ENCODE results near the gene INSM1. TPM values are rescaled to one million over a fixed set of nuclear protein-coding genes. Genes with fewer than 3 reads are reported as not detected.

Gene INSM1
- total RNA-seq, 1 donor from 2014 or later = not detected

GRCh38 chr20:20393207-20394120 lies 25.6 kb downstream of the INSM1 start:
- no peak for DNase-seq
- TF ChIP-seq, protein P1, sequence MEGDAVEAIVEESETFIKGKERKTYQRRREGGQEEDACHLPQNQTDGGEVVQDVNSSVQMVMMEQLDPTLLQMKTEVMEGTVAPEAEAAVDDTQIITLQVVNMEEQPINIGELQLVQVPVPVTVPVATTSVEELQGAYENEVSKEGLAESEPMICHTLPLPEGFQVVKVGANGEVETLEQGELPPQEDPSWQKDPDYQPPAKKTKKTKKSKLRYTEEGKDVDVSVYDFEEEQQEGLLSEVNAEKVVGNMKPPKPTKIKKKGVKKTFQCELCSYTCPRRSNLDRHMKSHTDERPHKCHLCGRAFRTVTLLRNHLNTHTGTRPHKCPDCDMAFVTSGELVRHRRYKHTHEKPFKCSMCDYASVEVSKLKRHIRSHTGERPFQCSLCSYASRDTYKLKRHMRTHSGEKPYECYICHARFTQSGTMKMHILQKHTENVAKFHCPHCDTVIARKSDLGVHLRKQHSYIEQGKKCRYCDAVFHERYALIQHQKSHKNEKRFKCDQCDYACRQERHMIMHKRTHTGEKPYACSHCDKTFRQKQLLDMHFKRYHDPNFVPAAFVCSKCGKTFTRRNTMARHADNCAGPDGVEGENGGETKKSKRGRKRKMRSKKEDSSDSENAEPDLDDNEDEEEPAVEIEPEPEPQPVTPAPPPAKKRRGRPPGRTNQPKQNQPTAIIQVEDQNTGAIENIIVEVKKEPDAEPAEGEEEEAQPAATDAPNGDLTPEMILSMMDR (IDR thresholded peaks at IDR 0.05; ENCODE audit: borderline replicate concordance) = no peak
- Histone ChIP-seq H3K36me3 (peaks cover 56% of the 10 kb centered on the region), H3K9me3 (replicated peaks) (no peaks in the 10 kb centered on the region), H3K4me1 (no peaks in the 10 kb centered on the region), H3K4me3 (no peak overlapping the region), H3K27me3 (ENCODE audit: low read depth) (no peaks in the 10 kb centered on the region), H3K27ac (replicated peaks) (no peak overlapping the region)
- intact Hi-C loops (cut with micrococcal nuclease) = no loop called here

- TF ChIP-seq, protein P1 (IDR thresholded peaks at IDR 0.05; ENCODE audit: borderline replicate concordance) = no peak
- H3K36me3 ChIP-seq = peaks cover 57% of the 10 kb centered on the region
- no peaks in the 10 kb centered on the region for H3K27me3 ChIP-seq (ENCODE audit: low read depth)
- intact Hi-C loops (cut with micrococcal nuclease) = no loop called here
- H3K4me3 ChIP-seq = no peak overlapping the region
- no peaks in the 10 kb centered on the region for H3K9me3 ChIP-seq (replicated peaks)
- no peaks in the 10 kb centered on the region for H3K4me1 ChIP-seq
- no peak for DNase-seq
- H3K27ac ChIP-seq (replicated peaks) = no peak overlapping the region
Observed at GRCh38 chr20:20395087-20395486, 27.2 kb downstream of the INSM1 start.

- Histone ChIP-seq H3K9me3 (replicated peaks) (no peaks in the 10 kb centered on the region), H3K27me3 (ENCODE audit: low read depth) (no peaks in the 10 kb centered on the region), H3K27ac (replicated peaks) (no peak overlapping the region), H3K4me1 (no peaks in the 10 kb centered on the region), H3K36me3 (peaks cover 52% of the 10 kb centered on the region), H3K4me3 (no peak overlapping the region)
- TF ChIP-seq, protein P1 (IDR thresholded peaks at IDR 0.05; ENCODE audit: borderline replicate concordance) = no peak
- intact Hi-C loops (cut with micrococcal nuclease) = no loop called here
- no peak for DNase-seq
Observed at GRCh38 chr20:20395903-20396568, 28.1 kb downstream of the INSM1 start.

GRCh38 chr20:20396794-20397193 lies 28.9 kb downstream of the INSM1 start:
- intact Hi-C loops (cut with micrococcal nuclease) = no loop called here
- TF ChIP-seq, protein P1 (IDR thresholded peaks at IDR 0.05; ENCODE audit: borderline replicate concordance) = no peak
- Histone ChIP-seq H3K9me3 (replicated peaks) (no peaks in the 10 kb centered on the region), H3K4me3 (no peak overlapping the region), H3K4me1 (no peaks in the 10 kb centered on the region), H3K36me3 (peaks cover 48% of the 10 kb centered on the region), H3K27me3 (ENCODE audit: low read depth) (no peaks in the 10 kb centered on the region), H3K27ac (replicated peaks) (no peak overlapping the region)
- no peak for DNase-seq

- intact Hi-C loops (cut with micrococcal nuclease) = no loop called here
- no peaks in the 10 kb centered on the region for H3K27me3 ChIP-seq (ENCODE audit: low read depth)
- no peaks in the 10 kb centered on the region for H3K4me1 ChIP-seq
- TF ChIP-seq, protein P1 (IDR thresholded peaks at IDR 0.05; ENCODE audit: borderline replicate concordance) = no peak
- no peak overlapping the region for H3K4me3 ChIP-seq
- no peaks in the 10 kb centered on the region for H3K9me3 ChIP-seq (replicated peaks)
- peaks cover 38% of the 10 kb centered on the region for H3K36me3 ChIP-seq
- H3K27ac ChIP-seq (replicated peaks) = no peak overlapping the region
- DNase-seq = no peak
Observed at GRCh38 chr20:20398123-20398522, 30.2 kb downstream of the INSM1 start.
